OCI-LY7 (cell line): ENCODE measurements around the gene PKIB. TPM values are rescaled to one million over a fixed set of nuclear protein-coding genes. Genes with fewer than 3 reads are reported as not detected.

ENCODE experiments used
- BruUV-seq: library from RNA; stranded (reverse); fragments of 400-500 nt; replicated peaks from 2 replicates; lab custom pipeline; 2021; lab: Mats Ljungman, UMichigan
- CTCF ChIA-PET: fragments of 300-600 bp; sonication (Branson Sonifier 250); formaldehyde crosslinking; loops from one replicate; lab custom pipeline; 2022; ENCODE audit warnings: antibody characterized with exemption; ENCODE audit not compliant: unreplicated experiment; lab: Charles Lee
- POLR2A ChIA-PET: fragments of 300-600 bp; sonication (Branson Sonifier 250); formaldehyde crosslinking; loops from one replicate; lab custom pipeline; 2022; ENCODE audit warnings: antibody characterized with exemption; lab: Charles Lee
- DNase-seq: peaks from one replicate; pipeline ENCODE4 v3.0.0-alpha.2; 2015; ENCODE audit warnings: low spot score
- H2AFZ ChIP-seq: fragments of 200-600 bp; sonication (generic), shearing (Covaris generic); 2 replicates; pipeline ENCODE4 v1.6.1; 2014; ENCODE audit warnings: mild to moderate bottlenecking, antibody characterized with exemption, low read length, moderate library complexity
- H3K27ac ChIP-seq: fragments of 200-600 bp; sonication (generic); 2 replicates; pipeline ENCODE4 v1.5.1; 2014; ENCODE audit warnings: mixed run types, low read depth, mild to moderate bottlenecking, moderate library complexity, low read length, inconsistent platforms; ENCODE audit not compliant: poor library complexity, severe bottlenecking
- H3K36me3 ChIP-seq: fragments of 200-600 bp; sonication (generic); 2 replicates; pipeline ENCODE4 v1.6.1; 2014; ENCODE audit warnings: mild to moderate bottlenecking, antibody characterized with exemption, low read length, moderate library complexity, mixed read lengths; ENCODE audit not compliant: insufficient read depth
- H3K4me1 ChIP-seq: fragments of 200-600 bp; sonication (generic); 2 replicates; pipeline ENCODE4 v1.5.1; 2014; ENCODE audit warnings: mild to moderate bottlenecking, low read length; ENCODE audit not compliant: insufficient read depth, poor library complexity, severe bottlenecking
- H3K4me2 ChIP-seq: fragments of 200-600 bp; sonication (generic); 2 replicates; pipeline ENCODE4 v1.6.1; 2014; ENCODE audit warnings: mild to moderate bottlenecking, low read length
- H3K4me3 ChIP-seq: fragments of 200-600 bp; sonication (generic); 2 replicates; pipeline ENCODE4 v1.5.1; 2014; ENCODE audit warnings: mild to moderate bottlenecking, low read depth, low read length; ENCODE audit not compliant: poor library complexity, severe bottlenecking
- H3K79me2 ChIP-seq: fragments of 200-600 bp; sonication (generic); 2 replicates; pipeline ENCODE4 v1.6.1; 2016; ENCODE audit warnings: low read depth, mild to moderate bottlenecking, low read length, moderate library complexity, mixed read lengths; ENCODE audit not compliant: insufficient read depth
- H3K9me2 ChIP-seq: fragments of 200-600 bp; sonication (generic); 2 replicates; pipeline ENCODE4 v1.6.1; 2016; ENCODE audit warnings: mild to moderate bottlenecking, low read length, mixed read lengths; ENCODE audit not compliant: insufficient read depth
- H3K9me3 ChIP-seq: fragments of 200-600 bp; sonication (generic); 2 replicates; pipeline ENCODE4 v1.6.1; 2014; ENCODE audit warnings: mild to moderate bottlenecking, mixed run types, low read length, mixed read lengths
- H4K20me1 ChIP-seq: fragments of 200-600 bp; sonication (generic); 2 replicates; pipeline ENCODE4 v1.6.1; 2014; ENCODE audit warnings: mild to moderate bottlenecking, antibody characterized with exemption, low read length, moderate library complexity, mixed read lengths; ENCODE audit not compliant: insufficient read depth
- EZH2phosphoT487 ChIP-seq: fragments of 200-600 bp; sonication (generic); IDR thresholded peaks from 2 replicates; pipeline ENCODE4 v1.6.1; 2018; ENCODE audit warnings: low read depth, borderline replicate concordance, mild to moderate bottlenecking, mixed run types, antibody characterized with exemption, low read length, moderate library complexity, mixed read lengths
- intact Hi-C: fragments of 100-400 bp; cut with micrococcal nuclease; formaldehyde crosslinking; loops from one replicate; pipeline ENCODE4 v1.10.0; 2022; ENCODE audit not compliant: unreplicated experiment
- total RNA-seq, 2 experiments: library from RNA; depleted of rRNA in 1 of 2; stranded (reverse); fragments of >200 nt in 1 of 2; shearing (Covaris generic) in 1 of 2; gene quantifications; 2 replicates each; pipeline ENCODE4 v1.2.3, GENCODE V29; 2014 to 2022
- TF ChIP-seq, protein P1 (sequence below): fragments of 200-600 bp; sonication (generic); conservative IDR thresholded peaks from 2 replicates; pipeline ENCODE4 v1.5.1; 2014; ENCODE audit warnings: mild to moderate bottlenecking, antibody characterized with exemption, low read length, moderate library complexity, mixed read lengths

The PKIB gene
- total RNA-seq, 2 experiments from 2014 or later = 0.46 TPM; not detected in 1

DNA sequence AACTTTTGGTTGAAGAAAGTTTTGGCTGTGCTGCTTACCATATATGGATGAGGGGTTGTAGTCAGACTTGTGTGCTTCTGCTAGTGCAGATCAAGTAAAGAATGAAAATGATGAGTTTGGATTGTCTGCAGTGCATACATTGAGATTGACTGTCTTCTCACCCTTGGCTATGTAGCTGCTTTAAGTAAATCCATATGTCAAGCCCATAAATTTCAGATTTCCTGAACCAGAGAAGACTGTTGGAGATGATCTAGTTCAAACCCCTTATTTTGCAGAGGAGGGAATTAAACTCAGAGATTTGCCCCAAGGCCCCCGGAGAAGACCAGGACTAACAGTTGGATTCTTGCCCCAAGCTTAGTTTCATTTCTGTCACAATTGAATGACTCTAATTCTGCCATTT is 67.2 kb downstream of the PKIB start:
- no peaks in the 10 kb centered on the region for H4K20me1 ChIP-seq
- ChIA-PET POLR2A (interaction anchor here (0.9 to 1.0 kb wide), 2 partner anchors 15 to 20 kb away, joined by 3 read pairs; no protein-coding TSS in a partner anchor), CTCF (no interaction called here)
- H3K27ac ChIP-seq = no peak overlapping the region
- H3K4me3 ChIP-seq = no peak overlapping the region
- TF ChIP-seq, protein P1, sequence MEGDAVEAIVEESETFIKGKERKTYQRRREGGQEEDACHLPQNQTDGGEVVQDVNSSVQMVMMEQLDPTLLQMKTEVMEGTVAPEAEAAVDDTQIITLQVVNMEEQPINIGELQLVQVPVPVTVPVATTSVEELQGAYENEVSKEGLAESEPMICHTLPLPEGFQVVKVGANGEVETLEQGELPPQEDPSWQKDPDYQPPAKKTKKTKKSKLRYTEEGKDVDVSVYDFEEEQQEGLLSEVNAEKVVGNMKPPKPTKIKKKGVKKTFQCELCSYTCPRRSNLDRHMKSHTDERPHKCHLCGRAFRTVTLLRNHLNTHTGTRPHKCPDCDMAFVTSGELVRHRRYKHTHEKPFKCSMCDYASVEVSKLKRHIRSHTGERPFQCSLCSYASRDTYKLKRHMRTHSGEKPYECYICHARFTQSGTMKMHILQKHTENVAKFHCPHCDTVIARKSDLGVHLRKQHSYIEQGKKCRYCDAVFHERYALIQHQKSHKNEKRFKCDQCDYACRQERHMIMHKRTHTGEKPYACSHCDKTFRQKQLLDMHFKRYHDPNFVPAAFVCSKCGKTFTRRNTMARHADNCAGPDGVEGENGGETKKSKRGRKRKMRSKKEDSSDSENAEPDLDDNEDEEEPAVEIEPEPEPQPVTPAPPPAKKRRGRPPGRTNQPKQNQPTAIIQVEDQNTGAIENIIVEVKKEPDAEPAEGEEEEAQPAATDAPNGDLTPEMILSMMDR = no peak
- TF ChIP-seq EZH2phosphoT487 = no peak
- no TSS peak for BruUV-seq
- no peak overlapping the region for H2AFZ ChIP-seq
- H3K4me1 ChIP-seq = no peaks in the 10 kb centered on the region
- H3K36me3 ChIP-seq = no peaks in the 10 kb centered on the region
- no peak for DNase-seq
- H3K4me2 ChIP-seq = no peak overlapping the region
- H3K79me2 ChIP-seq = no peaks in the 10 kb centered on the region
- intact Hi-C loops = no loop called here
- H3K9me3 ChIP-seq = no peaks in the 10 kb centered on the region
- H3K9me2 ChIP-seq = no peaks in the 10 kb centered on the region

DNA sequence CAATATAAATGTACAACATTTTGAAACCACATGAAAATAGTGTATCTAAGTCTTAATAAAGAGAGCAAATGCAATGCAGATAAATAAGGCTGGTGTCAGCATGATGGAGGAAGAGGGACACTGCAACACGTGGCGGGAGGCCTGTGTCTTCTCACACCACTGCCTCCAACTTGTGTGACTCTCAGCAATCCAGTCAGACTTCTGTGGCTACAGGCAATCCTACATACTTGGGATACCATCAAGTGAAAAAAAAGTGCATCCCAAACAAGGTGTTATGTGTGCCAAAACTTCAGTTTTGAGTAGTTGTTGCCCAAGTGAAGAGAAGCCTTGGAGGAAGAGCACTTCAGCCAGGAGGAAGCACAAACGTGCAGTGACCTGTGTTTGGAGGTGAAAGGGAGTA is 68.6 kb downstream of the PKIB start:
- ChIA-PET POLR2A (no interaction called here), CTCF (no interaction called here)
- no TSS peak for BruUV-seq
- H3K79me2 ChIP-seq = no peaks in the 10 kb centered on the region
- H3K4me1 ChIP-seq = no peaks in the 10 kb centered on the region
- no peaks in the 10 kb centered on the region for H4K20me1 ChIP-seq
- no peak for DNase-seq
- intact Hi-C loops = no loop called here
- H3K27ac ChIP-seq = no peak overlapping the region
- no peaks in the 10 kb centered on the region for H3K36me3 ChIP-seq
- no peak overlapping the region for H2AFZ ChIP-seq
- no peak overlapping the region for H3K4me2 ChIP-seq
- TF ChIP-seq, protein P1 = no peak
- TF ChIP-seq EZH2phosphoT487 = no peak
- no peak overlapping the region for H3K4me3 ChIP-seq
- no peaks in the 10 kb centered on the region for H3K9me3 ChIP-seq
- H3K9me2 ChIP-seq = no peaks in the 10 kb centered on the region

DNA sequence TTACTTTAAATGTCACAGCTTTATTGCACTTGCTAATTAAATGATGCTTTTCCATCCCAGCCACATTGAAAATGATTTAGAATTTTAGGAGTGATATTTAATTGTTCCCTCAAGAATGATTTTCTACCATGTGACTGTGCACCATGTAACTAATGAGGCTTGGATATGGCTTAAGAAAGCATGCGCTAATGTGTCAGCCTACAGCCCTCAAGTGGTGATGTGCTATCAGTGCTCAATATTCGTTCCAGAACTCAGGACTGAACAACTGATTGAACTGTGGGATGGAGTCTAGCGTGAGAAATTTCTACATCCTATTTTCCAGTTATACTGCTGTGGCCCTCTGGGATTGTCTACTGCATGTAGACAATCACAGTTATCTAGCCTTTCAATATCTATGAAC is 71.5 kb downstream of the PKIB start:
- BruUV-seq = no TSS peak
- TF ChIP-seq, protein P1 = no peak
- no peak for TF ChIP-seq EZH2phosphoT487
- Histone ChIP-seq H3K4me3 (no peak overlapping the region), H3K9me3 (no peaks in the 10 kb centered on the region), H3K27ac (no peak overlapping the region), H3K4me2 (no peak overlapping the region), H3K79me2 (no peaks in the 10 kb centered on the region), H3K4me1 (no peaks in the 10 kb centered on the region), H4K20me1 (no peaks in the 10 kb centered on the region), H3K36me3 (no peaks in the 10 kb centered on the region), H3K9me2 (no peaks in the 10 kb centered on the region), H2AFZ (no peak overlapping the region)
- no peak for DNase-seq
- intact Hi-C loops = no loop called here
- CTCF ChIA-PET = no interaction called here
- POLR2A ChIA-PET = no interaction called here
